GM10266 (cell line): ENCODE data around the gene MED27.

Experiments
- DNase-seq: peaks from one replicate; pipeline ENCODE4 v3.0.0; 2012; ENCODE audit errors: extremely low spot score
- TF ChIP-seq, protein P1 (sequence below): IDR thresholded peaks from 2 replicates; pipeline ENCODE4 v1.5.1; 2012; ENCODE audit warnings: mild to moderate bottlenecking, low read depth; ENCODE audit not compliant: control insufficient read depth, insufficient read depth; ENCODE audit errors: missing control alignments

The MED27 gene

GRCh38 chr9:131884222-131884621, 195.4 kb downstream of the MED27 start:
- TF ChIP-seq, protein P1, sequence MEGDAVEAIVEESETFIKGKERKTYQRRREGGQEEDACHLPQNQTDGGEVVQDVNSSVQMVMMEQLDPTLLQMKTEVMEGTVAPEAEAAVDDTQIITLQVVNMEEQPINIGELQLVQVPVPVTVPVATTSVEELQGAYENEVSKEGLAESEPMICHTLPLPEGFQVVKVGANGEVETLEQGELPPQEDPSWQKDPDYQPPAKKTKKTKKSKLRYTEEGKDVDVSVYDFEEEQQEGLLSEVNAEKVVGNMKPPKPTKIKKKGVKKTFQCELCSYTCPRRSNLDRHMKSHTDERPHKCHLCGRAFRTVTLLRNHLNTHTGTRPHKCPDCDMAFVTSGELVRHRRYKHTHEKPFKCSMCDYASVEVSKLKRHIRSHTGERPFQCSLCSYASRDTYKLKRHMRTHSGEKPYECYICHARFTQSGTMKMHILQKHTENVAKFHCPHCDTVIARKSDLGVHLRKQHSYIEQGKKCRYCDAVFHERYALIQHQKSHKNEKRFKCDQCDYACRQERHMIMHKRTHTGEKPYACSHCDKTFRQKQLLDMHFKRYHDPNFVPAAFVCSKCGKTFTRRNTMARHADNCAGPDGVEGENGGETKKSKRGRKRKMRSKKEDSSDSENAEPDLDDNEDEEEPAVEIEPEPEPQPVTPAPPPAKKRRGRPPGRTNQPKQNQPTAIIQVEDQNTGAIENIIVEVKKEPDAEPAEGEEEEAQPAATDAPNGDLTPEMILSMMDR, result no peak
- no peak for DNase-seq

- TF ChIP-seq, protein P1, result no peak
- DNase-seq, result no peak
Measured at GRCh38 chr9:131880833-131881583, 198.7 kb downstream of the MED27 start.

- TF ChIP-seq, protein P1, result no peak
Measured at GRCh38 chr9:131879911-131880290, 199.8 kb downstream of the MED27 start.

GRCh38 chr9:131879181-131879910, 200.3 kb downstream of the MED27 start:
- no peak for DNase-seq
- TF ChIP-seq, protein P1, result no peak

More at GRCh38 chr9:131879911-131880290, 199.8 kb downstream of the MED27 start:
- DNase-seq, result no peak

GRCh38 chr9:131876486-131876885, 203.2 kb downstream of the MED27 start:
- DNase-seq, result no peak
- TF ChIP-seq, protein P1, result no peak

DNA sequence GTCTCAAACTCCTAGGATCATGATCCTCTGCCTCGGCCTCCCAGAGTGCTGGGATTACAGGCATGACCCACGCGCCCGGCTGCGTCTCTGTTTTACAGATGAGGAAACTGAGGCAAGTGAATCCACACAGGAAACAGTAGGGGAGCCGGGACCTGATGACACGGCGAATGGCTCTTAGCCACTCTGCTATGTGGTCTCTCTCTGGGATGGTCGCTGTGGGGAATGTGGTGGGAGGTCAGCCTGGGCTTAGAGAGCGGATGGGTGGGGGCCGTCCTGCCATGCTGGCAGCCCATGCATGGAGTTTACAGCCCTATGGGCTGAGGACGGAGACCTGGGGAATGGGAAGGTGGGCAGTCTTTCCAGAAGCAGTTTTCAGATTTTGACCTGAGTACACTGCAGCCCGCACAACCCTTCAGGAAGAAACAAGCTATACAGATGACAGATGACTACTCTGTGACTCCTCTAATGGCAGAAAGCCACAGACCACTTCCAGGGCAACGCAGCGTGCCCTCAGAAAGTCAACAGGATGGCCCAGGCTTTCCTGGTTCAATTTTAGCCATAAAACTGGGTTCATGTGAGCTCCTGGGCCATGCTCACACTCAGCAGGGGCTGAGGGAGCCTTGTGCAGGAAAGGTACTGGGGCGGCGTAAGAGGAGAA, 203.7 kb downstream of the MED27 start:
- TF ChIP-seq, protein P1, result no peak
- DNase-seq, result no peak
